A673 (cell line): ENCODE data around the gene VWA5A. TPM values are rescaled to one million over a fixed set of nuclear protein-coding genes. Genes with fewer than 3 reads are reported as not detected.

Experiments
- BruUV-seq: library from RNA; stranded (reverse); fragments of 400-500 nt; replicated peaks from 2 replicates; lab custom pipeline; 2021; lab: Mats Ljungman, UMichigan
- CTCF ChIA-PET: fragments of 300-600 bp; sonication (Branson Sonifier 250); formaldehyde crosslinking; loops from one replicate; lab custom pipeline; 2022; ENCODE audit warnings: antibody characterized with exemption; lab: Charles Lee
- POLR2A ChIA-PET: fragments of 300-600 bp; sonication (Branson Sonifier 250); formaldehyde crosslinking; loops from one replicate; lab custom pipeline; 2022; ENCODE audit warnings: antibody characterized with exemption; ENCODE audit not compliant: low non-redundant PET; lab: Charles Lee
- DNase-seq: peaks from one replicate; pipeline ENCODE4 v3.0.0-alpha.2; 2015; ENCODE audit warnings: low spot score
- H3K27ac ChIP-seq: fragments of 200-600 bp; sonication (generic); 2 replicates; pipeline ENCODE4 v1.5.1; 2016; ENCODE audit warnings: mixed run types, low read depth, mild to moderate bottlenecking, mixed read lengths, antibody characterized with exemption, low read length; ENCODE audit not compliant: poor library complexity, severe bottlenecking
- H3K27me3 ChIP-seq: fragments of 200-600 bp; sonication (generic); replicated peaks from 2 replicates; pipeline ENCODE4 v1.6.1; 2017; ENCODE audit warnings: mixed run types, low read depth, mild to moderate bottlenecking, mixed read lengths, antibody characterized with exemption, low read length; ENCODE audit not compliant: insufficient read depth, poor library complexity
- H3K36me3 ChIP-seq: fragments of 200-600 bp; sonication (generic); 2 replicates; pipeline ENCODE4 v1.6.1; 2016; ENCODE audit warnings: mixed run types, mild to moderate bottlenecking, mixed read lengths, antibody characterized with exemption, low read length; ENCODE audit not compliant: insufficient read depth, poor library complexity, severe bottlenecking
- H3K4me1 ChIP-seq: fragments of 200-600 bp; sonication (generic); 2 replicates; pipeline ENCODE4 v1.6.1; 2017; ENCODE audit warnings: mixed run types, mild to moderate bottlenecking, mixed read lengths, antibody characterized with exemption, low read length; ENCODE audit not compliant: insufficient read depth, poor library complexity, severe bottlenecking
- H3K4me3 ChIP-seq: fragments of 200-600 bp; sonication (generic); 2 replicates; pipeline ENCODE4 v1.5.1; 2016; ENCODE audit warnings: low read depth, mixed run types, mild to moderate bottlenecking, mixed read lengths, low read length; ENCODE audit not compliant: poor library complexity, severe bottlenecking
- H3K9me3 ChIP-seq: fragments of 200-600 bp; sonication (generic); 2 replicates; pipeline ENCODE4 v1.6.1; 2016; ENCODE audit warnings: mixed run types, low read depth, mild to moderate bottlenecking, mixed read lengths, antibody characterized with exemption, low read length; ENCODE audit not compliant: poor library complexity, severe bottlenecking
- EZH2 ChIP-seq: fragments of 200-600 bp; sonication (generic); IDR thresholded peaks from 2 replicates; pipeline ENCODE4 v1.6.1; 2017; ENCODE audit warnings: borderline replicate concordance, low read depth, mild to moderate bottlenecking, mixed read lengths, antibody characterized with exemption, low read length; ENCODE audit not compliant: poor library complexity, severe bottlenecking
- intact Hi-C: fragments of 100-400 bp; cut with micrococcal nuclease; formaldehyde crosslinking; loops from one replicate; pipeline ENCODE4 v1.10.0; 2022; ENCODE audit not compliant: unreplicated experiment
- total RNA-seq: library from RNA; stranded (reverse); gene quantifications from 2 replicates; pipeline ENCODE4 v1.2.3, GENCODE V29; 2021
- TF ChIP-seq, protein P1 (sequence below): fragments of 300-800, 200-600 bp; sonication (generic); conservative IDR thresholded peaks from 2 replicates; pipeline ENCODE4 v1.5.1; 2017; ENCODE audit warnings: low read depth, mild to moderate bottlenecking, antibody characterized with exemption, low read length, moderate library complexity, mixed read lengths

The VWA5A gene
- total RNA-seq, 1 experiment from 2014 or later: 11.2 TPM

DNA sequence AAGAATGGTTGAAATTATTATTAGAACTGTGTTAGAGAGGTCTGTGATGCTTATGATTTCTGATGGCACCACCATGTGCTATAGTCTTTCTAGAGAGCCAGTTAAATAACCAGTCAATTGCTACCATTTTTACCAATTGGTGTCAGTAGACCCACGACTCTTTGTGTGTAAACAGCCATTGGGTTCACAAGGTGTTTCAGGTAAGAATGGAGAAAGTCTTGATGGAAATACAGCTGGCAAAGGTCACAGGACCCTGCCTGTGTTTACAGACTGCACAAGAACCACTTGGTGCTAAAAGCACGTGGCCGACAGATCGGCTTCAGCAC, 43.7 kb upstream of the VWA5A start:
- no peak for DNase-seq
- no peaks in the 10 kb centered on the region for H3K9me3 ChIP-seq
- H3K4me1 ChIP-seq: peaks cover 26% of the 10 kb centered on the region
- TF ChIP-seq, protein P1, sequence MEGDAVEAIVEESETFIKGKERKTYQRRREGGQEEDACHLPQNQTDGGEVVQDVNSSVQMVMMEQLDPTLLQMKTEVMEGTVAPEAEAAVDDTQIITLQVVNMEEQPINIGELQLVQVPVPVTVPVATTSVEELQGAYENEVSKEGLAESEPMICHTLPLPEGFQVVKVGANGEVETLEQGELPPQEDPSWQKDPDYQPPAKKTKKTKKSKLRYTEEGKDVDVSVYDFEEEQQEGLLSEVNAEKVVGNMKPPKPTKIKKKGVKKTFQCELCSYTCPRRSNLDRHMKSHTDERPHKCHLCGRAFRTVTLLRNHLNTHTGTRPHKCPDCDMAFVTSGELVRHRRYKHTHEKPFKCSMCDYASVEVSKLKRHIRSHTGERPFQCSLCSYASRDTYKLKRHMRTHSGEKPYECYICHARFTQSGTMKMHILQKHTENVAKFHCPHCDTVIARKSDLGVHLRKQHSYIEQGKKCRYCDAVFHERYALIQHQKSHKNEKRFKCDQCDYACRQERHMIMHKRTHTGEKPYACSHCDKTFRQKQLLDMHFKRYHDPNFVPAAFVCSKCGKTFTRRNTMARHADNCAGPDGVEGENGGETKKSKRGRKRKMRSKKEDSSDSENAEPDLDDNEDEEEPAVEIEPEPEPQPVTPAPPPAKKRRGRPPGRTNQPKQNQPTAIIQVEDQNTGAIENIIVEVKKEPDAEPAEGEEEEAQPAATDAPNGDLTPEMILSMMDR: no peak
- TF ChIP-seq EZH2: no peak
- no TSS peak for BruUV-seq
- ChIA-PET CTCF (interaction anchor here (0.5 to 1.5 kb wide), 9 partner anchors 52 to 259 kb away, joined by 3 to 38 read pairs (median 3); no protein-coding TSS in a partner anchor), POLR2A (interaction anchor here (0.5 kb wide), 1 partner anchor 101 kb away, joined by 3 read pairs; no protein-coding TSS in a partner anchor)
- no peak overlapping the region for H3K4me3 ChIP-seq
- H3K27me3 ChIP-seq: no peaks in the 10 kb centered on the region
- no peaks in the 10 kb centered on the region for H3K36me3 ChIP-seq
- H3K27ac ChIP-seq: no peak overlapping the region
- intact Hi-C loops: loop anchor here (1.0 to 5.0 kb wide), 5 partner anchors 124 to 515 kb away; no protein-coding TSS in a partner anchor

DNA sequence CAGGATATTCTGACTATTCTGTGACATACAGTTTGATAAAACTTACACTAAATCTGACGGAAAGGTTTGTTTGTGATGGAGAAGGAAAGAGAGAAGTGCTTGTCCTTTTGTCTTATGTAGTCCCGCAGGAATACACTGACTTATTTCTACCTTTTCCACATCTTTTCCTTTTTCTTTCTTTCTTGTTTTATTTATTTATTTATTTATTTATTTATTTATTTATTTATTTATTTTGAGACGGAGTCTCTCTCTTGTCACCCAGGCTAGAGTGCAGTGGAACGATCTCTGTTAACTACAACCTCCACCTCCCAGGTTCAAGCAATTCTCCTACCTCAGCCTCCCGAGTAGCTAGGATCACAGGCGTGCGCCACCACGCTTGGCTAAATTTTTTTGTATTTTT, 43.1 kb upstream of the VWA5A start:
- ChIA-PET POLR2A (no interaction called here), CTCF (interaction anchor here (1.1 to 1.5 kb wide), 3 partner anchors 51 to 122 kb away, joined by 3 to 38 read pairs (median 3); no protein-coding TSS in a partner anchor)
- Histone ChIP-seq H3K4me3 (no peak overlapping the region), H3K36me3 (no peaks in the 10 kb centered on the region), H3K27me3 (no peaks in the 10 kb centered on the region), H3K9me3 (no peaks in the 10 kb centered on the region), H3K27ac (no peak overlapping the region), H3K4me1 (peaks cover 26% of the 10 kb centered on the region)
- no peak for DNase-seq
- intact Hi-C loops: loop anchor here (5.0 kb wide), 2 partner anchors 260 to 335 kb away; no protein-coding TSS in a partner anchor
- no TSS peak for BruUV-seq
- no peak for TF ChIP-seq EZH2
- TF ChIP-seq, protein P1: no peak

DNA sequence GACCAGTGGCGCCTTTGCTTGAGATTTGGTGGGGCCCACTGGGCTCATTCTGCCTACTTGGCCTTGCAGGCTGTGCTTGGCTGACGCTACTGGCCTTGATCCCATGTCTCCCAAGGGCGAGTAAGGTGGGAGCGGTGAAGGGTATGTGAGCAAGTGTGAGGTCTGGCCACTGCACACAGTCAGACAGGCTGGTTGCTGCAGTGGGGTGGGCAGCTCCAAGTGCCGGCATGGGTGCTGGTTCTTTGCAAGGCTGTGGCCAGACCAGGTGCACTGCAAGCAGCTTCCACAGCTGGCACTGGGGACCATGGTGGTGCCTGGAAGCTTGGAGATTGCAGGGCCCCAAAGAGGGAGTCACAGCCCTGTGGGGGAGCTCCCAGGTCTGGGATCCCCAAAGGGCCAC, 40.7 kb upstream of the VWA5A start:
- BruUV-seq: no TSS peak
- CTCF ChIA-PET: no interaction called here
- TF ChIP-seq, protein P1: no peak
- TF ChIP-seq EZH2: no peak

More for the DNA sequence above, 40.7 kb upstream of the VWA5A start:
- no peak overlapping the region for H3K27ac ChIP-seq
- H3K4me1 ChIP-seq: peaks cover 27% of the 10 kb centered on the region
- H3K9me3 ChIP-seq: no peaks in the 10 kb centered on the region
- intact Hi-C loops: loop anchor here (5.0 kb wide), 2 partner anchors 258 to 333 kb away; no protein-coding TSS in a partner anchor
- no peaks in the 10 kb centered on the region for H3K27me3 ChIP-seq
- no peak overlapping the region for H3K4me3 ChIP-seq
- H3K36me3 ChIP-seq: no peaks in the 10 kb centered on the region
- DNase-seq: no peak
- POLR2A ChIA-PET: interaction anchor here (0.6 kb wide), 1 partner anchor 768 kb away, joined by 8 read pairs; no protein-coding TSS in a partner anchor
